HepG2 (cell line): ENCODE measurements around the gene SYT7.
A peak's percentile ranks its signal among the peaks of the same experiment; 100 is the strongest.

Experiments
- CTCF ChIP-seq: sonication (generic); formaldehyde crosslinking; IDR thresholded peaks from 2 replicates; pipeline ENCODE4 v1.5.0; 2020; ENCODE audit warnings: mild to moderate bottlenecking, missing genetic modification reagents, moderate library complexity
- KMT2A ChIP-seq: sonication (generic); formaldehyde crosslinking; IDR thresholded peaks from 2 replicates; pipeline ENCODE4 v1.4.0; 2020; ENCODE audit warnings: missing genetic modification reagents
- ZNF644 ChIP-seq: IDR thresholded peaks from 2 replicates; pipeline ENCODE4 v1.6.1; 2016; ENCODE audit warnings: low read depth
- ZNF792 ChIP-seq: IDR thresholded peaks from 2 replicates; pipeline ENCODE4 v1.6.1; 2016

- peak; percentile 72 for TF ChIP-seq ZNF644 (CRISPR knock-in tag)
- TF ChIP-seq CTCF, result no peak
- TF ChIP-seq KMT2A (CRISPR knock-in tag), result no peak
- no peak for TF ChIP-seq ZNF792
Measured at GRCh38 chr11:61609000-61609979, 28.4 kb upstream of the SYT7 start.
